Stimulated activated CD8-positive, alpha-beta memory T cell treated with anti-CD3 and anti-CD28 coated beads, Interleukin-7, amount 100 ng/mL, for 4 hours (primary cell): Measurements from ENCODE around the gene STARD8.

Source experiments
- DNase-seq, 2 donors: peaks; one replicate each; pipeline ENCODE4 v3.0.0-alpha.2; 2020; ENCODE audit warnings: low read depth in 2 of 2

The STARD8 gene

GRCh38 chrX:68690936-68691501, 43.6 kb downstream of the STARD8 start:
- DNase-seq, result no peak

GRCh38 chrX:68691921-68692320, 44.5 kb downstream of the STARD8 start:
- no peak for DNase-seq

GRCh38 chrX:68692651-68693050, 45.2 kb downstream of the STARD8 start:
- DNase-seq, result no peak

GRCh38 chrX:68693481-68694434, 46.3 kb downstream of the STARD8 start:
- DNase-seq, result no peak

- DNase-seq, result no peak
Measured at GRCh38 chrX:68694435-68695205, 47.2 kb downstream of the STARD8 start.

DNA sequence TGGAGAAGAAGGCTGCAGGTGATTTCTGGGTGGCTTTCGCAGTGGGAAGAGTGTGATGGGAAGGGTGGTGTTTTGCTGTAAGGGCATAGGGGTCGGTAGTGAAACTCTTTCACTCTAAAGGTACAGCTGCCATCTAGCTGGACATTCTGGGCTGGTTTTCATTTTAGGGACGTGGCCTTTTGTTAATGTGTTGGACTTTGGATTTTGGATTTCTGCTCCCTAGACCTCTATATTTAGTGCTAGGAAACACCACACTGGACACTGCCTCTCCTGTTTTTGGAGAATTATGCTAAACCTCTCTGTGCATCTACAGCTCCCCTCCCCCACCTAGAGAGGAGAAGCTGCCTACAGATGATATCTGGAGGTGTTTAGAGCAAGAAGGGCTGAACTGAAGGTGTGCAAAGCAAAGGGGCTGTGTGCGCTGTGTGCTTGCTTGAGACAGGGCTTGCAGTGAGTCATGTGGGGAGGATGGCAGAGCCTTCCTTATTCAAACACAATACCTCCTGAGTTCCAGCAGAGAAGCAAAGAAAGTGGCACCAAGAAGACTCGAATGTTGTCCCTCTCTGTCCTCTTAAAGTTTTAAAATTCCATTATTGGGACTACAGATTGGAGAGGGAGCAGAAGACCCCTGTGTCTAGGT, 47.9 kb downstream of the STARD8 start:
- DNase-seq, result no peak

- DNase-seq, result no peak
Measured at GRCh38 chrX:68696267-68696990, 49.0 kb downstream of the STARD8 start.

- no peak for DNase-seq
Measured at GRCh38 chrX:68697036-68697435, 49.6 kb downstream of the STARD8 start.

- DNase-seq, result no peak
Measured at GRCh38 chrX:68697465-68698125, 50.1 kb downstream of the STARD8 start.

GRCh38 chrX:68698942-68699341, 51.5 kb downstream of the STARD8 start:
- DNase-seq, result no peak

DNA sequence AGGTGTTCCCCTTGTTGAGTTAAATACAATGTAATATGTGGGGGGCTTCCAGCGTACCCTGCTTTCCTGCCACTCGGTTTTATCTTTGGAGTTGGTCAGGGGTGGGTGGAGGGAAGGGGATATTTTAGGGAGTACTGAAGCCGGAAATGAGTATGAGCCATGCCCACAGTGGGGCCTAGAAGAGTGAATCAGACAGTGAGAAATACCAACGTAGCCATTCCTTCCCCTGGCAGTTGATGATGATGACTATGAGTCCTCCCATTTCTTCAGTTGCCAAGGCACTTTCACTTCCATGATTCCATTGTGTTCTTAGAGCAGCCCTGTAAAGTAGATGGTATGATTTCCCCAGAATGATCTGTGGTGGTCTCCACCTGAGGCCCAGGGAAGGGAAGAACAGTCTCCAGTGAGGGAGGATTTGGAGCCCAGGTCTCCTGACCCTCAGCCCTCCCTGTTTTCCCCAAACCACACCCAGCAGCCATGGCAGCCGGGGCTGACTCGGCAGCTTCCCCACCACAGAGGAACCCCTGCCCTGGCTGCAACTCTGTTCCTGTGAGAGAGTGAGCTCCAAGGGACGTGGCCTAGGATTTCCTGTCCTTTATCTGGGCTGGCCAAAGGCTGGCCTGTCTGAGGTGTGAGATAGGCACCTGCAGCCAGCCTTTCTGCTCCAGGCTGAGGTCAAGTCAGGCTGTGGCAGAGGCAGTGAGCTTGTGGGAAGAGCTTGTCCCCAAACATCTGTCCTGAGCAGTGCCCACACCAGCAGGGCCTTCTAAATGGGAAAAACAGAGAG, 52.7 kb downstream of the STARD8 start:
- no peak for DNase-seq

- no peak for DNase-seq
Measured at GRCh38 chrX:68703369-68703768, 55.9 kb downstream of the STARD8 start.

- no peak for DNase-seq
Measured at GRCh38 chrX:68703846-68704245, 56.4 kb downstream of the STARD8 start.

DNA sequence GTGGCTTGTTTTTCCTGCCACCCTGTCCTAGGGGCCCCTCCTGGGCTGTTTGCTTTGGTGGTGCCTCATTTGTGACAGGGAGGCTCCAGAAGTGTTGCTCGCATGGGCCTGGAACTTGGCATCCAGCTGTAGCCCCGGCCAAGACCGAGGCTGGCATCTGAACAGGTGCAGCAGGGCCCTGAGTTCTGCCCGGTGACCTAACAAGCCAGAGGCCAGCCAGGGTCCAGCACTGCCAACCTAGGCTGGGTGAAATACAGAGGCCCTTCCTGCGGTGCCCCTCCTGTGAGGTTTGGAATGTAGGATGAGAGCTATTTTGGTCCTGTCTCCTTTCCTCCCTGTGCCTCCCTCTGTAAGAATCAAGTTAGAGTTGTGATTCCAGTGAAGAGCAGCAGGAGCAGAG, 58.5 kb downstream of the STARD8 start:
- no peak for DNase-seq

DNA sequence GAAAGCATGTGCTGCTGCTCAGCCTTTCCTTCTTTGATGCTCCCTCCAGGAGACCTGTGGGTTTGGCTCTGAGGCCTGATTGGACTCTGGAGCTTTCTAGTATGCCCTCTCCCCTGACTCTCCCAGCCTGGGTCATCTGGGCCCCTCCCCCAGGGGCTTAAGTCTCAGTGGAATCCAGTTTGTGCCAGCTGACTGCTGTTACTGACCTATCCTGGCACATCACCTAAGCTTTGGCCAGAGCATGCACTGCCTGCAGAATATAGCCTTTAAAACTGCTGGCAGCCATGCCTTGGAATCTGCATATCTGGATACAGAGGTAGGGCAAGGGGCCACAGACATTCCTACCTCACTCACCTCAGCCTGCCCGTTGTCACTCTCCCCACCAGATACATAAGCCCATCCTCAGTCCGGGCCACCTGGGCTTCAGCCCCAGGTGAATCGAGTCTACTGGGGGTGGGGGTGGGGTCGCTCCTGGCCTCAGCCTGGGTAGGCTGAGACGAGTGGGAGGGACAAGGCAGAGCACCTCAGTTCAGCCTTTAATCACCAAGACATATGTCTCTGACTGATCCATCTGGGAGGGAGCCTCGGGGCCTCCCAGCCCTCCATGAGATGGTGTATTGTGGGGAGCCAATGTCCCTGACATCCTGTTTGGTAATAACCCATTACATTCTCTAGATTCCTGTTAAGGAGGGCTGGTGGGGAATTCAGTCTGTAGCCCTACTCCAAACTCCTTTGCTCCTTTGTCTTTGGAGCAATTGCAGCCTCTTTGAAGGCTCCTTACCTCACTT, 61.2 kb downstream of the STARD8 start:
- no peak for DNase-seq

DNA sequence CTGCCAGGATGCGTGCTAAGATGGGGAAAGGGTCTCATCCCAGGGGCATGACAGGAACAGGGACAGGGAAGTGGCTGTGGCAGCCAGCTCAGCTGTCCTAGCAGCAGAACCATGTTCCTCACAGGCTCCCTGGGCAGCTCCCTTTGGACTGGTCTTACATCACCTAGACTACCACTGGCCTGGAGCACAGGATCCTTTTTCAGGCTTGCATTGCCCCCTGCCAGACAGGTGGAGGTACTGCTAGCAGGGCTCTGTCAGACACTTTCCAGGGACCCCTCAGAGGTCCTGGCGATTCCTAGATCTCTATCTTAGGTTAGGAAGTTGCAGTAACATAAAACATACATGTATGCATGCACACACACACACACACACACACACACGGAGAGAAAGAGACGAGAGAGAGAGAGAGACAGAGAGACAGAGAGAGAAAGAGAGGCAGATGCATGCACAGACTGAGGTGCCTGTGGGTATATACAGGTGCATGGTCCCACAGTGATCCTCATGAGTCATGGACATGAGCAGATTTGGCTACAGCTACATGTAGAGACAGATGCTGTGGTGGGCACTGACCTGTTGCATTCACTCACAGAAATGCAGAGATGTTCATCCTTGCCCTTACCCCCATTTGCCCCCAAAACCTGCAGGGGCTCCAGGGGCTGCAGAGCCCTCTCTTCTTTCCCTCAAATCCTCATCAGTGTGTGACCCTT, 63.6 kb downstream of the STARD8 start:
- no peak for DNase-seq

GRCh38 chrX:68711845-68712244, 64.4 kb downstream of the STARD8 start:
- no peak for DNase-seq

GRCh38 chrX:68714856-68715255, 67.4 kb downstream of the STARD8 start:
- DNase-seq, result no peak

- DNase-seq, result no peak
Measured at GRCh38 chrX:68717196-68717595, 69.7 kb downstream of the STARD8 start.
